Smooth muscle cell of the brain vasculature (primary cell): ENCODE data around the gene RORC.
"Not testable (repeated sequence)": the region's sequence is repeated elsewhere in the genome, so short reads cannot be mapped to it uniquely, and the experiment has no call there.

Experiments used
- DNase-seq: peaks from one replicate; pipeline ENCODE4 v3.0.0-alpha.2; 2012; ENCODE audit warnings: low read depth, low spot score

Gene RORC

GRCh38 chr1:151831605-151832004 lies at the start of gene RORC:
Gene RORC, minus strand, starts transcription at chr1:151831802. Its CDS starts 38 bp downstream, at chr1:151831764.
- DNase-seq, result no peak

- no peak for DNase-seq
Measured at GRCh38 chr1:151875419-151876097, 44.0 kb upstream of the RORC start.

DNA sequence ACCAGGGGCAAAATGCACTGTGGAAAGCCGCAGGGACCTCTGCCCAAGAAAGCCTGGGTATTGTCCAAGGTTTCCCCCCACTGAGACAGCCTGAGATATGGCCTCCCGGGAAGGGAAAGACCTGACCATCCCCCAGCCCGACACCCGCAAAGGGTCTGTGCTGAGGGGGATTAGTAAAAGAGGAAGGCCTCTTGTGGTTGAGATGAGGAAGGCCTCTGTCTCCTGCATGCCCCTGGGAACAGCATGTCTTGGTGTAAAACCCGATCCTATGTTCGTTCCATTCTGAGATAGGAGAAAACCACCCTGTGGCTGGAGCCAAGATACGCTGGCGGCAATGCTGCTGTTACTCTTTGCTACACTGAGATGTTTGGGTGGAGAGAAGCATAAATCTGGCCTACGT lies 41.2 kb upstream of the RORC start:
- not testable (repeated sequence) for DNase-seq

DNA sequence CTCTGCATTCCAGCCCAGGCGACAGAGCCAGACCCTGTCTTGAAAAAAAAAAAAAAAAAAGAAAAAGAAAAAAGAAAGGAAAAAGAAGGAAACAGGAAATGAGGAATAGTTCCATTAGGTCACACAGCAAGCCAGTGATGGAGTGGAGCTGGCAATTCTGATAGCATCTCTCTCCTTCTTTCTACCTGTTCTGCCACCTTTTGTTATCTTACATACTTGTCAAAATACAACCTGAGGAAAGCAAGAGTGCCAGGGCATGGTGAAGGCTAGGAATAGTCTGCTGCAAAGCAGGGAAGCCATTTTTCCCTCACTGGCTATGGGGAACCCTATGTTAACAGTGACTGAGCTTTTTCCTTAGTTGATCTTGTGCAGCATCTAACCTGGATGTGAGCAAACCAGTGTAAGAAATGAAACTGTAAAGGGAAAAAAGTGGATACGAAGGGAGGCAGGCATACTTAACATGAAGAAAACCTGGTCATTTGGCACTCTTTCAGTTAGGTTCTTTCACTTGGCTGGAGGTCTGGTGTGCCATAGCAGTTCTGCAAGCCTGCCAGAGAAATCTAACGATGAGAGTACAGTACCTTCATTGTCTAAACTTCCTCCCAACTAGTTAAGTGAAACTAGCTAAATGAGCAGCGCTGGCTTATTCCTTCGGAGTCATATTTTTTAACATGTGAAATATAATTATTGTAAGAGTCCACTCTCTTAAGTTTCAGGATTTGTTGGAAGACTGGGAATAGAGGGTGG lies 39.9 kb upstream of the RORC start:
- no peak for DNase-seq

GRCh38 chr1:151868486-151868885 lies 36.9 kb upstream of the RORC start:
- no peak for DNase-seq

DNA sequence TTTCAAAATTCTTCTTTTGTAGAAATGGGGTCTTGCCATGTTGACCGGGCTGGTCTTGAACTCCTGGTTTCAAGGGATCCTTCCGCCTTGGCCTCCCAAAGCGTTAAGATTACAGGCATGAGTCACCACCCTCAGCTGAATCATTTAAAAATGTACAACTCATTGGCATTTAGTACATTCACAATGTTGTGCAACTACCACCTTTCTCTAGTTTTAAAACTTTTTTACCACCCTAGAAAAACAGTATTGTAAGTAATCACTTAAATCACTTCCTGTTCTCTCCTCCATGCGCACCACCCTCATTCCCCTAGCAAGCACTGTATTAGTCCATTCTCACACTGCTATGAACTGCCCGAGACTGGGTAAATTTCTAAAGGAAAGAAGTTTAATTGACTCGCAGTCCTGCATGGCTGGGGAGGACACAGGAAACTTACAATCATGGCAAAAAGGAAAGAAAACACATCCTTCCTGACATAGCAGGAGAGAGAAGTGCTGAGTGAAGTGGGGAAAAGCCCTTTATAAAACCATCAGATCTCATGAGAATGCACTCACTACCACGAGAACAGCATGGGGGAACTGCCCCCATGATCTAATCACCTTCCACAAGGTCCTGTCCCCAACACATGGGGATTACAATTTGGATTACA lies 36.3 kb upstream of the RORC start:
- DNase-seq, result no peak

GRCh38 chr1:151867321-151867720 lies 35.7 kb upstream of the RORC start:
- DNase-seq, result no peak

DNA sequence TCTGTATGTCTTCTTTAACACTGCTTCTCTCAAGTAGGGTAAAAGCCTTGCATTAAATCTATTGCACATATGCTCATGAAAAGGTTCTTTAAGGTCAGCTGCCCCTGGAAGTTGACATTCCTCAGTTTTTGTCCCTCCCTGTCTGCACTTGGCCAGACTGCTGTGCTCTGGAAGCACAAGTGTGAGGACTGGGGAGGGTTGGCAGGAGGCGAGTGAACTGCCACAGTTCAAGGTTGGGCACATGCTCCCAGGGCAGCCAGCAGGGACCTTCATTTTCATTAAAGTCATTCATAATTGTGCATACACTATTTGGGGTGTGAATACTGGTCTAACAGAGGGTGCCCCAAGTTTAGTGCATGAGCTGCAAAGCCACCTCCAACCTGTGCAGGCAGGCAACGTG lies 32.8 kb upstream of the RORC start:
- DNase-seq, result no peak

DNA sequence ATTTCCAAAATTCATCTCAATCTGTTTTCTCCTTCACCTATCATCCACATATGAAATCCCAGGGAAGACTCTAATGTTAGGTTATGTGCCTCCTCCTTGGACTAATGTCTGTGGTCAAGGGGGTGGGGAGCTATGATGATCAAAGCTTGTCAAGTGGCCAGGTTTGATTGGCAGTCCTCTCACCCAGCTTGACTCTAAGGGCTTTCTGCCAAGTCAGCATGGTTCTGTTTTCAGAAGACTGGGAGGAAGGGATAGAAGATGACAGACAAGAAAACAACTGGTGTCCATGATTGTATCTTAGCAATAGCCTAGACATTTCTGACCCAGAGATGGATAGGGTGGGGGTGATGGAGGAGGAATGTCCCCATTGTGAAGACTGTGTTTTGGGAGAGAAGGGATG lies 31.0 kb upstream of the RORC start:
- no peak for DNase-seq

GRCh38 chr1:151860504-151861187 lies 29.0 kb upstream of the RORC start:
- no peak for DNase-seq

DNA sequence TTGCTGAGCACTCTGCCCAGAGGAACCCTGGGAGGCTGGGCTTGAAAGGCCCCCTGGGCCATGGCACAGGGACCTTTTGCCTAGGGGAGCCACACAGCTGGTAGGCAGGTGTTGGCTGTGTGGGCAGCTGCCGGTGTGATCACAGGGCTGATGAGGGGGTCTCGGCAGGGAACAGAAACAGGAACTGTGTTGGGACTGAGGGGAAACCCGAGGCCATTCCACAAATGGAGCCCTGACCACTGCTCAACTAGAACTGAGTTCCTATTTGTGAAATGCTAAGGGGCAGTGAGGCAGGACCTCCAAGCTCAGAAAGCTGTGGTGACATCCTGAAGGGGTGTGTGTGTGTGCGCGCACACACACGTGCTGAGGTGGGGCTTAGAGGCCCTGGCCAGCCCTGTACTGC lies 28.3 kb upstream of the RORC start:
- DNase-seq, result no peak

DNA sequence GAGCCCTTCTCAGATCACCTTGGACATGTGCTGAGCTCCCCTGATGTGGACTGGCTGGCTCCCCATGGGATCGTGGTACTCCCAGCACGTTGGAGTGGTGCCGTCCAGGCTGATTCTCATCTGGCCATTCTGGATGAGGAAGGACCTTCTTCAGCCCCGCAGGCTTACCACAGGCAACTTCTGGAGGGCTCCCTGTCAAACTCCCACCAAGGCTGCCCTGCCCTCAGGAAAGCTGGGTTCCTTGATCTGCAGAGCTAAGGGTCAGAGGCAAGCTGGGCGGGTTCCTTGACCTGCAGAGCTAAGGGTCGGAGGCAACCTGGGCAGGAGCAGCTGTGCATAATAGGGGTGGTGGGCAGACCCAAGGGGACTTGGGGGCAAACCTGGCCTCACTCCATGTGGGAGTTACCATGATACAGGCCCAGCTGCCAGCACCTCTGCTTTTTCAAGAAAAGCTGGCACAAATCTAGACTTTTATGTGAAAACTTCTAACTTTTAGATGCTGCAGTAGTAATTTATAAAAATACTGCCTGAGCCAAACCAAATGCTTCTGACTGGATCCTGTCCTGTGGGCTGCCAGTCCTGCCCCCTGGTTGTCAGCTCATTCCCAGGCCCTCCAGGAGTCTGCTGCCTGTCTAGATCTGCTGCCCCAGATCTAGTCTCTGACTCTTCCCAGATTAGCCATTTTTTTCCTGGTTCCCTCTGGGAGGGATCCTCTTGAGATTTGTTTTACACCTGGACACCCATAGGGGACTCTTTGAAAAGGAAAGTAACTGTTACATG lies 27.5 kb upstream of the RORC start:
- DNase-seq, result no peak

DNA sequence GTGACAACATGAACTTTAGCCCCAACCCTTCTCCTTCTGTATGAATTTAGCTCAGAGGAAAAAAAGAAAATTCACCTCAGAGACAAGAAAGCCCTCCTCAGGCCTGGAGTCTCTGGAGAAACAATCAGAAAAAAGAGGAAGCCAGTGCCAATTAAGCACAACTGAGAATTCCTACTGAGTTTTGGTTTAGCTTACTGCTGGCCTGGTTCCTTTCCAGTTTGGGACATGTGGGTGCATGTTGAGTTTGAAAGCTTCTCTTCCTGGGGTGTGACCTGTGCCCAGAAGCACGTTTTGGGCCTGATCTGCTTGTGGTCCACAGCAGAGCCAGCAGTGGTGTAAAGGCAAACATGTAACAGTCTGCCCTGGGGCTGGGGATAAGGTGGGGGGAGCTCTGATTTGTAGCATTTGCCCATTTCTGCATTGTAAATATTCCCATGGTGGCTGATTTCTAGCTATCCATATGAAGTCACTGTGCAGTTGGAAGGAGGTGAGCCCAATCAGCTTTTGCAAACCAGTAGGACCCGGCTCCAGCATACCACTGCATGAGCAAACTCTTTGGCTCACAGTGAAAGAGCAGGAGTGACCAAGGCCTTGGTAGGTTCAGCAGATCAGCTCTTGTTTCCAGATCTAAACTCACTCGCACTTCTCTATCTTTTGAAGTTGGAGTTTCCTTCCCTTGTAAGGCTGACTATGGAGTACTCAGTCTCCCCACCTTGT lies 26.6 kb upstream of the RORC start:
- DNase-seq, result no peak

GRCh38 chr1:151855933-151856332 lies 24.3 kb upstream of the RORC start:
- DNase-seq, result no peak

- not testable (repeated sequence) for DNase-seq
Measured at GRCh38 chr1:151855516-151855915, 23.9 kb upstream of the RORC start.

DNA sequence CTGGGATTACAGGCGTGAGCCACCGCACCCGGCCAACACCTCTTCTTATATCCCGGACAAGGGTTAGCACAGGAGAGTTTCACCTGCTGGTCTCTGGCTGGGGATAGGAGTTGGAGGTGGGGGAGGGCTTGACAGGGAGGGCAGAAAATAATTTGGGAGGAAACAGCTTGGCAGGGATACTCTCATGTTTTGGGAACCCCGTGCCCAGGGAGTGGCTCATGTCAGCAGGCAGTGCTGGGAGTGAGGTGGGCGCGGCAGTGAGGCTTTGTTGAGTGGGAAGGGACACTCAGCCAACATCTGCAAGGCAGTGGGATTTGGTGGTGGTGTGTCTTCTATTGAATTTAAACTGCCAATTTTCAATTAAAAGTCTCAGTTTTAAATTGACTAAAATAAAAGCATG lies 23.1 kb upstream of the RORC start:
- no peak for DNase-seq

DNA sequence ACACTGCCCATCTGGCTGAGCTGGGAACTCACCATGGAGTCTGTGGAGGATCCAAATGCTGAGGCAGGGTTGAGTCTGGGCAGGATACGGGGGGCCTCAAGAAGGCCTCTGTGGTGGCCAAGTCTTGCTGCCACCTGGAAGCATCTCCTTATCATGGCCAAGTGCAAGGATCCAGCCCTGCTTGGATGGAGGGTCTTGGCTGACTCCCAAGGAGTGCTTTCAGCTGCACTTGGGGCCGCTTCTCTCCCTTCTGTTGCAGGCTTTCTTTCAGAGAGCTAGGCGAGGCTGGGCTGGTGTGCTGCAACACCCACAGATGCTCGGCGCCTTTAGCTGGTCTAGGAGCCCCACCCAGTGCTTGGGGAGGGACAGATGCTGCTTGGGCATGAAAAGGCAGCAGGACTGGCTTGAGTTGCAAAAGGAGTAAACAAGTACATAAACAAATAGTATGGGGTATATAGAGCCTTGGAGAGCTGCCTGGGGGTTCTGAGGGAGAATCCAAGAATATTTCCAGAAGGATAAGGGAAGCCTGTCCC lies 21.9 kb upstream of the RORC start, which contains the start of gene THEM5:
Gene THEM5, minus strand, starts transcription at position 302 of the 533 bp plus-strand sequence. Its CDS starts 147 bp downstream, at position 155.
- no peak for DNase-seq

GRCh38 chr1:151852733-151853132 lies 21.1 kb upstream of the RORC start:
- no peak for DNase-seq

GRCh38 chr1:151851886-151852285 lies 20.3 kb upstream of the RORC start:
- DNase-seq, result no peak

DNA sequence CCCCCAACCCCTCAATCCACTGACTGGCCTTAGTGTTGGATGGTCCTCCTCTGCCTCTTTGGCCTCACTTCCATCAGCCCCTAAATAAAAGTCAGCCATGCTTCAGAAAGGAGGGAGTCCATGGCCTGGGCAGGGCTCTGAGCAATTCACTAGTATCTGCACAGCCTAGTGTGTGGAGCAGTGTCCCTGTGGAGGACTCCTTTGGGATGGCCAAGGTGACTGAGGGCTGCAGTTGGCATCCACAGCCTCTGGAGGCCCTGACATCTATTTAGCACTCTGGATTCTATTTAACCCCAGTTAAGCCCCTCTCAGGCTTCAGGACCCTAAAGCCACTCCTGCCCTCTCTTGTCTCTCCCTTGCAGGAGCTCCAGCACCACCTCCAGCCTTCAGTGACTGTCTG lies 18.3 kb upstream of the RORC start:
- no peak for DNase-seq
